Neuronal stem cell (in vitro differentiated cells): Measurements from ENCODE around the gene NECTIN2.
"Not testable (repeated sequence)": the region's sequence is repeated elsewhere in the genome, so short reads cannot be mapped to it uniquely, and the experiment has no call there.

Experiments
- DNase-seq: peaks from one replicate; pipeline ENCODE4 v3.0.0-alpha.2; 2013; ENCODE audit warnings: low spot score
- H2AFZ ChIP-seq: one replicate; pipeline ENCODE4 v1.6.1; 2013; ENCODE audit warnings: mild to moderate bottlenecking, low read length, inconsistent platforms
- H2AK5ac ChIP-seq: 2 replicates; pipeline ENCODE4 v1.6.1; 2013; ENCODE audit warnings: low read depth, mild to moderate bottlenecking, inconsistent platforms, low read length, moderate library complexity, mixed read lengths
- H2BK120ac ChIP-seq: 2 replicates; pipeline ENCODE4 v1.6.1; 2013; ENCODE audit warnings: low read depth, mild to moderate bottlenecking, inconsistent platforms, low read length, moderate library complexity, mixed read lengths
- H2BK12ac ChIP-seq: one replicate; pipeline ENCODE4 v1.6.1; 2013; ENCODE audit warnings: low read length, inconsistent platforms
- H2BK15ac ChIP-seq: 2 replicates; pipeline ENCODE4 v1.6.1; 2013; ENCODE audit warnings: mild to moderate bottlenecking, low read length, inconsistent platforms, mixed read lengths
- H2BK5ac ChIP-seq: one replicate; pipeline ENCODE4 v1.6.1; 2013; ENCODE audit warnings: inconsistent platforms, mild to moderate bottlenecking, low read length, moderate library complexity
- H3K14ac ChIP-seq: one replicate; pipeline ENCODE4 v1.6.1; 2013; ENCODE audit warnings: low read length, inconsistent platforms
- H3K18ac ChIP-seq: 2 replicates; pipeline ENCODE4 v1.6.1; 2013; ENCODE audit warnings: low read length, inconsistent platforms
- H3K23ac ChIP-seq: 2 replicates; pipeline ENCODE4 v1.6.1; 2013; ENCODE audit warnings: low read depth, mild to moderate bottlenecking, mixed read lengths, low read length, inconsistent platforms; ENCODE audit not compliant: poor library complexity
- H3K27ac ChIP-seq: replicated peaks from 3 replicates; pipeline ENCODE4 v1.5.1; 2013; ENCODE audit warnings: low read length, inconsistent platforms
- H3K27me3 ChIP-seq, 3 experiments: 2 replicates each; pipeline ENCODE4 v1.6.1; 2013; ENCODE audit warnings: low read length in 3 of 3, mild to moderate bottlenecking in 2 of 3, inconsistent platforms in 1 of 3, low read depth in 1 of 3, mixed read lengths in 1 of 3, moderate library complexity in 1 of 3; ENCODE audit not compliant: control insufficient read depth in 3 of 3, insufficient read depth in 3 of 3
- H3K36me3 ChIP-seq, 2 donors: replicated peaks in 1 of 2; 2 replicates each; pipeline ENCODE4 v1.6.1; 2013; ENCODE audit warnings: low read length in 2 of 2; ENCODE audit not compliant: control insufficient read depth in 2 of 2, insufficient read depth in 2 of 2
- H3K4ac ChIP-seq: 2 replicates; pipeline ENCODE4 v1.6.1; 2013; ENCODE audit warnings: inconsistent platforms, mild to moderate bottlenecking, low read length, moderate library complexity
- H3K4me1 ChIP-seq, 2 donors: 1 replicate in 1 of 2; 2 replicates in 1 of 2; pipeline ENCODE4 v1.6.1; 2013; ENCODE audit warnings: low read length in 2 of 2, low read depth in 1 of 2; ENCODE audit not compliant: control insufficient read depth in 2 of 2, insufficient read depth in 1 of 2
- H3K4me2 ChIP-seq: one replicate; pipeline ENCODE4 v1.6.1; 2013; ENCODE audit warnings: mild to moderate bottlenecking, low read length, inconsistent platforms; ENCODE audit not compliant: insufficient read depth, poor library complexity, severe bottlenecking
- H3K4me3 ChIP-seq, 2 donors: 2 replicates each; pipeline ENCODE4 v1.5.1; 2013; ENCODE audit warnings: low read length in 2 of 2, mild to moderate bottlenecking in 2 of 2, inconsistent platforms in 1 of 2, moderate library complexity in 1 of 2
- H3K79me1 ChIP-seq: one replicate; pipeline ENCODE4 v1.6.1; 2013; ENCODE audit warnings: low read depth, mild to moderate bottlenecking, inconsistent platforms, low read length, moderate library complexity
- H3K9ac ChIP-seq: one replicate; pipeline ENCODE4 v1.6.1; 2013; ENCODE audit warnings: mild to moderate bottlenecking, low read depth, low read length, inconsistent platforms; ENCODE audit not compliant: poor library complexity
- H3K9me3 ChIP-seq, 2 donors: replicated peaks in 1 of 2; 2 replicates each; pipeline versions ENCODE3 to v1.6.1; 2013; ENCODE audit warnings: low read length in 2 of 2, mild to moderate bottlenecking in 2 of 2, inconsistent platforms in 1 of 2, low read depth in 1 of 2, mixed read lengths in 1 of 2, moderate library complexity in 1 of 2; ENCODE audit not compliant: control insufficient read depth in 2 of 2, insufficient read depth in 1 of 2
- H4K8ac ChIP-seq: one replicate; pipeline ENCODE4 v1.6.1; 2013; ENCODE audit warnings: low read depth, mild to moderate bottlenecking, inconsistent platforms, low read length, moderate library complexity
- H4K91ac ChIP-seq: one replicate; pipeline ENCODE4 v1.6.1; 2013; ENCODE audit warnings: low read length, low read depth, mild to moderate bottlenecking, inconsistent platforms; ENCODE audit not compliant: poor library complexity
- WGBS, 2 donors: extraction: QIAGEN DNeasy Blood & Tissue Kit; methylation state at CpG; one replicate each; pipeline ENCODE4 v1.1.7; 2013; ENCODE audit warnings: missing lambda C conversion rate in 2 of 2, mixed read lengths in 1 of 2; ENCODE audit not compliant: insufficient read length in 2 of 2, insufficient replicate concordance in 1 of 2; ENCODE audit errors: extremely low coverage in 2 of 2; 5-methylcytosine and 5-hydroxymethylcytosine counted together

NECTIN2 gene

DNA sequence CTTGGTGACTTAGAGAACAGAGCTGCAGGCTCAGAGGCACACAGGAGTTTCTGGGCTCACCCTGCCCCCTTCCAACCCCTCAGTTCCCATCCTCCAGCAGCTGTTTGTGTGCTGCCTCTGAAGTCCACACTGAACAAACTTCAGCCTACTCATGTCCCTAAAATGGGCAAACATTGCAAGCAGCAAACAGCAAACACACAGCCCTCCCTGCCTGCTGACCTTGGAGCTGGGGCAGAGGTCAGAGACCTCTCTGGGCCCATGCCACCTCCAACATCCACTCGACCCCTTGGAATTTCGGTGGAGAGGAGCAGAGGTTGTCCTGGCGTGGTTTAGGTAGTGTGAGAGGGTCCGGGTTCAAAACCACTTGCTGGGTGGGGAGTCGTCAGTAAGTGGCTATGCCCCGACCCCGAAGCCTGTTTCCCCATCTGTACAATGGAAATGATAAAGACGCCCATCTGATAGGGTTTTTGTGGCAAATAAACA lies 78.2 kb downstream of the NECTIN2 start:
- Histone ChIP-seq H2BK120ac (no peak overlapping the region), H3K9ac (no peak overlapping the region), H2AK5ac (peak overlapping the region; percentile 84), H3K14ac (peak overlapping the region; percentile 8), H3K18ac (peak overlapping the region; percentile 57), H3K23ac (peak overlapping the region; percentile 73), H2BK5ac (peak overlapping the region; percentile 39), H2BK15ac (peak overlapping the region; percentile 94), H3K4ac (peak overlapping the region; percentile 76), H3K4me2 (no peak overlapping the region), H3K4me3 (no peak overlapping the region), H2AFZ (no peak overlapping the region), H4K91ac (no peak overlapping the region), H3K27me3 (no peaks in the 10 kb centered on the region), H4K8ac (peak overlapping the region; percentile 82), H3K9me3 (no peaks in the 10 kb centered on the region), H3K79me1 (peaks cover 2% of the 10 kb centered on the region), H2BK12ac (no peak overlapping the region), H3K4me1 (peaks cover 2% of the 10 kb centered on the region in 2 donors), H3K36me3 (no peaks in the 10 kb centered on the region), H3K27ac (no peak overlapping the region)
- WGBS, 2 donors, result no CpG with 5 or more reads among the region's 8 CpGs
- no peak for DNase-seq

DNA sequence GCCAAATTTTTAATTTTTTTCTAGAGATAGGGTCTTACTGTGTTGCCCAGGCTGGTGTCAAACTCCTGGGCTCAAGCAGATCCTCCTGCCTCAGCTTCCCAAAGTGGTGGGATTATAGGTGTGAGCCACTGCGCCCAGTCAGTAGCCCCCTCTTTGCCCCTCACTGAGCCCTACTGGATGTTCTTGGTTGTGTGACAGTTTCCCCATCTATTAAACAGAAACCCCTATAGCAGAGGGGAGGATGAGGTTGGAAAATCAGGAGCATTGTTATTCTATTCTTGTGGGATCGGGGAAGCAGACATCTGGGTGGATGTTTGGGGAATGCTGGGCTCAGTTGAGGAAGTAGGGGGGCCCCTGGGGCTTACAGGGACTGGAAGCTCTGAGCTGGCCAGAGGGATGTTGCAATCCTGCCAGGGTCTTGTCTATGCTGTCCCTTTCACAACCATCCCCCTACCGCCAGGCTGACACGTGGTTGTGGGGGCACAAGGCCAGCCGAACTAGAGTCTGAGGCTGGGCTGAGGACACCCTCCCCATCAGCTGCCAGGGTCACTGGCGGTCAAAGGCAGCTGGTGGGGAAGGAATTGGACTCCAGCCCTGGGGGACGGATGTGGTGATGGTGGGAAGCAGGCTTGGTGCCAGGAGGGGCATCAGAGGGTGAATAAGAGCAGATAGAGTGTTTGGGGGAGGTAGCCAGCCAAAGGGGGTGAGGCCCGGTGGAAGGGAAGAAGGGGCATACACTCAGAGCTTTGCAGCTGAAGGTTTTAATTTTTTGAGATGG lies 79.2 kb downstream of the NECTIN2 start:
- no peak for DNase-seq
- no peak overlapping the region for H3K27ac ChIP-seq

DNA sequence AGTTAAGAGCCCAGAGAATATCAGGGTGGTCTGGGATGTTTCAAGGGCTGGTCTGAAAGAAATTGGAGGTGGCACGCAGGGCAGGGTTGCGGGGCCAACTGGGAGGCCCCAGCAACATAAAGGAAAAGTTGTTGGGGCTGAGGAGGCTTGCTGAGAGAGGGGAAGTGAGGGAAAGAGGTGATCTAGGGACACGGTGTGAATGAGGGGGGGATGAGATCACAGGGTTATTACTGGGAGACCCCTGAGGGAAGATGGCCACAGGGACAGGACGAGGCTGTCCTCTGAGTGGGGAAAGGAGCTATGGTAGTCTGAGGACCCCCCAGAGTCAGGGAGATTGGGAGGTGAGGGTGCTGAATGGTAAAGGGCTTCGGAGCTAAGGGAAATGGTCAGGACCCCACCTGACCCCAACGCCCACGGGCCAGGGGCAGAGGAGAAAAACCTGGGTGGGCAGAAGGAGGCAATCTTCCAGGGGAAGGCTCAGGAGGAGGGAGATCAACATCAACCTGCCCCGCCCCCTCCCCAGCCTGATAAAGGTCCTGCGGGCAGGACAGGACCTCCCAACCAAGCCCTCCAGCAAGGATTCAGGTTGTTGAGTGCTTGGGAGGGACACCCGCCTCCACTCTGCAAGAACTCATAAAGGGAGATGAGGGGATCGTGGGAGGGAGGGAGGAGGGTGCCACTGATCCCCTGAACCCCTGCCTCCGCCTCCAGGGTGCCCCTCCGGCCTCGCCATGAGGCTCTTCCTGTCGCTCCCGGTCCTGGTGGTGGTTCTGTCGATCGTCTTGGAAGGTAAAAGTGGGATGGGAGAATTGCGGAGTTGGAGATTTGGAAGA lies 80.4 kb downstream of the NECTIN2 start:
- not testable (repeated sequence) for H3K27ac ChIP-seq

More for the DNA sequence above, 79.2 kb downstream of the NECTIN2 start:
- H4K91ac ChIP-seq, result no peak overlapping the region
- H3K27me3 ChIP-seq, result no peaks in the 10 kb centered on the region
- H3K23ac ChIP-seq, result no peak overlapping the region
- no peak overlapping the region for H2BK5ac ChIP-seq
- H3K36me3 ChIP-seq, result no peaks in the 10 kb centered on the region
- H3K4me1 ChIP-seq, result peaks cover 2% of the 10 kb centered on the region in 2 donors
- no peak overlapping the region for H2BK15ac ChIP-seq
- no peak overlapping the region for H3K4ac ChIP-seq
- no peak overlapping the region for H3K4me2 ChIP-seq
- peaks cover 2% of the 10 kb centered on the region for H3K79me1 ChIP-seq
- H2AFZ ChIP-seq, result no peak overlapping the region
- H4K8ac ChIP-seq, result no peak overlapping the region
- H3K18ac ChIP-seq, result peak overlapping the region; percentile 57
- no peak overlapping the region for H2BK120ac ChIP-seq
- no peak overlapping the region for H3K4me3 ChIP-seq
- H2AK5ac ChIP-seq, result peak overlapping the region; percentile 70
- H3K9ac ChIP-seq, result no peak overlapping the region
- no peaks in the 10 kb centered on the region for H3K9me3 ChIP-seq
- no peak overlapping the region for H2BK12ac ChIP-seq
- WGBS, 2 donors, result no CpG with 5 or more reads among the region's 8 CpGs
- no peak overlapping the region for H3K14ac ChIP-seq

DNA sequence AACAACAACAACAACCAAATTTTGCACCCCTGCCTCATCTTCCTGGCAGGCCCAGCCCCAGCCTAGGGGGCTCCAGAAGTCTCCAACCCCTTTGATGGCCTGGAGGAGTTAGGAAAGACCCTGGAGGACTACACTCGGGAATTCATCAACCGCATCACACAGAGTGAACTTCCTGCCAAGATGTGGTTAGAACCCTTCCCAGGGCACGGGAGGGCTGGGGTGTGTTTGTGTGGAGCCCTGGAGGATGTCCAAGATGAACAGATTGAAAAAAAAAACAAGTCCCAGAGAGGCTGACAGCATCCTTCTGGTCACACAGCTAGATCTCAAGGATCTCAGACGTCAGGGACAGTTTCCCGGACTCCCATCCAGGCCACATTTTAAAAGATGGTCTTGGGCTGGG lies 81.6 kb downstream of the NECTIN2 start:
- H2AFZ ChIP-seq, result peak overlapping the region; percentile 80
- WGBS, 2 donors, result no CpG with 5 or more reads among the region's 5 CpGs

More for the DNA sequence above, 80.4 kb downstream of the NECTIN2 start:
- not testable (repeated sequence) for H3K27me3 ChIP-seq, H2AK5ac ChIP-seq, H3K4me1 ChIP-seq, H2BK120ac ChIP-seq, H3K4me3 ChIP-seq, H2BK5ac ChIP-seq, H3K9ac ChIP-seq, H4K8ac ChIP-seq, H4K91ac ChIP-seq, H2BK15ac ChIP-seq, H3K4ac ChIP-seq, H3K14ac ChIP-seq, DNase-seq, H3K23ac ChIP-seq, H3K9me3 ChIP-seq, H3K4me2 ChIP-seq, H2BK12ac ChIP-seq, H3K36me3 ChIP-seq, H3K79me1 ChIP-seq
- no CpG with 5 or more reads among the region's 19 CpGs for WGBS, 2 donors
- H2AFZ ChIP-seq, result peak overlapping the region; percentile 80
- peak overlapping the region; percentile 78 for H3K18ac ChIP-seq

More for the DNA sequence above, 81.6 kb downstream of the NECTIN2 start:
- H2BK12ac ChIP-seq, result no peak overlapping the region
- H3K9me3 ChIP-seq, result no peaks in the 10 kb centered on the region
- peaks cover 2% of the 10 kb centered on the region in 2 donors for H3K4me1 ChIP-seq
- no peak overlapping the region for H2AK5ac ChIP-seq
- H2BK5ac ChIP-seq, result no peak overlapping the region
- no peaks in the 10 kb centered on the region for H3K36me3 ChIP-seq
- DNase-seq, result no peak
- no peak overlapping the region for H2BK120ac ChIP-seq
- H3K4ac ChIP-seq, result no peak overlapping the region
- no peak overlapping the region for H3K23ac ChIP-seq
- H4K8ac ChIP-seq, result no peak overlapping the region
- H3K14ac ChIP-seq, result no peak overlapping the region
- H3K27ac ChIP-seq, result no peak overlapping the region
- H3K9ac ChIP-seq, result no peak overlapping the region
- H3K27me3 ChIP-seq, result no peaks in the 10 kb centered on the region
- peaks cover 2% of the 10 kb centered on the region for H3K79me1 ChIP-seq
- no peak overlapping the region for H3K4me2 ChIP-seq
- H4K91ac ChIP-seq, result no peak overlapping the region
- H3K18ac ChIP-seq, result no peak overlapping the region
- no peak overlapping the region for H3K4me3 ChIP-seq
- no peak overlapping the region for H2BK15ac ChIP-seq
